OCI-LY1 (cell line): ENCODE measurements around the gene CPA5.

Source experiments
- CTCF ChIP-seq: fragments of 200-600 bp; sonication (generic), shearing (Covaris generic); IDR thresholded peaks from 2 replicates; pipeline ENCODE4 v1.5.1; 2017; ENCODE audit warnings: mild to moderate bottlenecking, antibody characterized with exemption, low read length, moderate library complexity, mixed read lengths
- EZH2 ChIP-seq: fragments of 200-600 bp; sonication (generic), shearing (Covaris generic); IDR thresholded peaks from 2 replicates; pipeline ENCODE4 v1.8.0; 2017; ENCODE audit warnings: borderline replicate concordance, mixed run types, mild to moderate bottlenecking, antibody characterized with exemption, low read length, moderate library complexity, mixed read lengths

- TF ChIP-seq CTCF (no peak), EZH2 (no peak)
Observed at GRCh38 chr7:130299866-130300265, 44.8 kb upstream of the CPA5 start.
